ENCODE results near the gene TADA2A.

GRCh38 chr17:37523715-37524219 is 117.1 kb downstream of the TADA2A start:
- TF ChIP-seq CTCF (conservative IDR thresholded peaks at IDR 0.05; ENCODE audit: low read length) (no peak), EZH2phosphoT487 (IDR thresholded peaks at IDR 0.05; ENCODE audit: borderline replicate concordance, low read depth, low read length) (no peak)
